ENCODE data around the gene MAD1L1.

DNA sequence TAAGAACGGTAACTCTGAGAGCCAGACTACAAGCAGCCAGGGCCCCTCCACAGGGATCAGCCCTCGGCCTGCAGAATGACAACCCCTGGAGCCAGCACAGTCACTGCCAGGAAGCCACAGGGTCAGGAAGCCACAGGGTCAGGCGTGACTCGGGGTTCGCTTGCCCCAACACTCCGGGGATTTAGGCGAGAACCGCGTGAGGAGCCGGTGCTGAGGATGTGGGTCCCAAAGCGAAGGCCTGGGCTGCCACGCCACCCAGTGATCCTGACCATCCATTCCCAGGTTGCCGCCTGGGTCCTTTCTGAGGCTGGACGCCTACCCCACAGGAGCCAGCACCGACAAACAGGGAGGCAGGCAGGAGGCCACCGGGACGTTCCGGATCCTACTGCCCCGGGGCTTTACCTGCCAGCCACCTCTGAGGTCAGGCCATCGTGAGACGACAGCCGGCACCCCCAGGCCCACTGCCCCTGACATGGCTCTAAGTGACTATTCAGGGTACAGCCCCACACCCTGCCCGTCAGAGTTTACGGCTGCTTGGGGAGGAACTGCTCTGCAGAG lies 334.0 kb downstream of the MAD1L1 start:
- TF ChIP-seq EZH2phosphoT487 (IDR thresholded peaks at IDR 0.05; ENCODE audit: insufficient read depth, low read depth): no peak
- no peak for TF ChIP-seq EZH2 (IDR thresholded peaks at IDR 0.05; ENCODE audit: insufficient read depth, poor library complexity, severe bottlenecking)
